HepG2 (cell line): ENCODE data around the gene SF3B6. TPM values are rescaled to one million over a fixed set of nuclear protein-coding genes. Genes with fewer than 3 reads are reported as not detected.

Experiments
- KDM5A ChIP-seq: fragments of 200-600 bp; sonication (generic); IDR thresholded peaks from 2 replicates; pipeline ENCODE4 v1.7.0; 2018; ENCODE audit warnings: antibody characterized with exemption, mild to moderate bottlenecking, low read length, borderline replicate concordance
- MED13 ChIP-seq: sonication (generic); formaldehyde crosslinking; IDR thresholded peaks from 2 replicates; pipeline ENCODE4 v1.5.0; 2020; ENCODE audit warnings: missing genetic modification reagents
- MEF2D ChIP-seq: sonication (generic); formaldehyde crosslinking; IDR thresholded peaks from 2 replicates; pipeline ENCODE4 v1.5.1; 2020; ENCODE audit warnings: mild to moderate bottlenecking, missing genetic modification reagents
- PATZ1 ChIP-seq: sonication (generic); formaldehyde crosslinking; IDR thresholded peaks from 2 replicates; pipeline ENCODE4 v1.4.0; 2020; ENCODE audit warnings: missing genetic modification reagents
- PHF20 ChIP-seq: sonication (generic); formaldehyde crosslinking; IDR thresholded peaks from 2 replicates; pipeline ENCODE4 v1.5.0; 2020; ENCODE audit warnings: mild to moderate bottlenecking, missing genetic modification reagents
- TBX3 ChIP-seq: fragments of 450-650 bp; IDR thresholded peaks from 2 replicates; pipeline ENCODE4 v1.6.1; 2017; ENCODE audit warnings: antibody characterized with exemption, mild to moderate bottlenecking, inconsistent platforms, borderline replicate concordance
- TCF7 ChIP-seq: sonication (generic); IDR thresholded peaks from 2 replicates; pipeline ENCODE4 v1.6.1; 2016; ENCODE audit warnings: antibody characterized with exemption, low read depth
- ZBTB7A ChIP-seq: sonication (generic); formaldehyde crosslinking; IDR thresholded peaks from 2 replicates; pipeline ENCODE4 v1.8.0; 2022; ENCODE audit warnings: mild to moderate bottlenecking, missing genetic modification reagents
- ZNF335 ChIP-seq: sonication (generic); formaldehyde crosslinking; IDR thresholded peaks from 2 replicates; pipeline ENCODE4 v1.4.0; 2020; ENCODE audit warnings: missing genetic modification reagents
- ZNF362 ChIP-seq: sonication (generic); formaldehyde crosslinking; IDR thresholded peaks from 2 replicates; pipeline ENCODE4 v1.4.0; 2020; ENCODE audit warnings: missing genetic modification reagents, mild to moderate bottlenecking, borderline replicate concordance
- ZNF564 ChIP-seq: sonication (generic); formaldehyde crosslinking; IDR thresholded peaks from 2 replicates; pipeline ENCODE4 v1.8.1; 2023; ENCODE audit warnings: mild to moderate bottlenecking, missing genetic modification reagents
- ZNF777 ChIP-seq: sonication (generic); formaldehyde crosslinking; IDR thresholded peaks from 2 replicates; pipeline ENCODE4 v1.4.0; 2020; ENCODE audit warnings: missing genetic modification reagents
- ZNF780A ChIP-seq: sonication (generic); formaldehyde crosslinking; IDR thresholded peaks from 2 replicates; pipeline ENCODE4 v1.8.0; 2022; ENCODE audit warnings: mild to moderate bottlenecking, missing genetic modification reagents, moderate library complexity
- polyA plus RNA-seq, 8 experiments: library from polyadenylated mRNA; depleted of rRNA in 3 of 8; stranded (reverse) in 7 of 8; unstranded in 1 of 8; fragments of >200 nt; fragmentation: Illumina TruSeq in 4 of 8; extraction: Trizol in 4 of 8; gene quantifications; 2 replicates each; pipeline versions ENCODE4 v1.2.1 to v1.2.3, GENCODE V29; 2011 to 2016; ENCODE audit warnings: low read depth in 4 of 8, missing spikeins in 1 of 8, mixed read lengths in 1 of 8; ENCODE audit not compliant: insufficient read depth in 1 of 8
- total RNA-seq, 5 experiments: library from RNA; depleted of rRNA; stranded (reverse); fragments of >200 nt; fragmentation: Illumina TruSeq; extraction: Trizol; gene quantifications; 2 replicates each; pipeline ENCODE4 v1.2.3, GENCODE V29; 2016; ENCODE audit warnings: low read depth in 1 of 5

SF3B6 gene
- total and polyA plus RNA-seq, 2 of the 13 experiments (the other 11 are each of a cell fraction or from before 2014, with no cell fraction given): 177 to 182 TPM

GRCh38 chr2:24046599-24046929 is 29.6 kb downstream of the SF3B6 start (continued):
- peak; percentile 72; the same call in 1 of the 2 replicates for TF ChIP-seq ZNF780A (CRISPR knock-in tag)
- TF ChIP-seq TCF7: no peak
- no peak for TF ChIP-seq MEF2D (CRISPR knock-in tag)
- TF ChIP-seq ZBTB7A (CRISPR knock-in tag): no peak
- TF ChIP-seq MED13: no peak
- TF ChIP-seq PATZ1 (CRISPR knock-in tag): no peak
- no peak for TF ChIP-seq PHF20 (CRISPR knock-in tag)
- TF ChIP-seq KDM5A: peak; percentile 9; the same call in 1 of the 2 replicates
- no peak for TF ChIP-seq TBX3
- TF ChIP-seq ZNF335 (CRISPR knock-in tag): no peak
- TF ChIP-seq ZNF362 (CRISPR knock-in tag): no peak
- TF ChIP-seq ZNF777 (CRISPR knock-in tag): no peak
- TF ChIP-seq ZNF564 (CRISPR knock-in tag): no peak
